GM21360 (cell line): ENCODE data around the gene MERTK.

Experiments
- ATAC-seq: cut with Tn5 transposase; IDR thresholded peaks from one replicate; pipeline ENCODE4 v1.9.1; 2021; ENCODE audit warnings: mild to moderate bottlenecking, moderate library complexity; ENCODE audit not compliant: unreplicated experiment

Gene MERTK

DNA sequence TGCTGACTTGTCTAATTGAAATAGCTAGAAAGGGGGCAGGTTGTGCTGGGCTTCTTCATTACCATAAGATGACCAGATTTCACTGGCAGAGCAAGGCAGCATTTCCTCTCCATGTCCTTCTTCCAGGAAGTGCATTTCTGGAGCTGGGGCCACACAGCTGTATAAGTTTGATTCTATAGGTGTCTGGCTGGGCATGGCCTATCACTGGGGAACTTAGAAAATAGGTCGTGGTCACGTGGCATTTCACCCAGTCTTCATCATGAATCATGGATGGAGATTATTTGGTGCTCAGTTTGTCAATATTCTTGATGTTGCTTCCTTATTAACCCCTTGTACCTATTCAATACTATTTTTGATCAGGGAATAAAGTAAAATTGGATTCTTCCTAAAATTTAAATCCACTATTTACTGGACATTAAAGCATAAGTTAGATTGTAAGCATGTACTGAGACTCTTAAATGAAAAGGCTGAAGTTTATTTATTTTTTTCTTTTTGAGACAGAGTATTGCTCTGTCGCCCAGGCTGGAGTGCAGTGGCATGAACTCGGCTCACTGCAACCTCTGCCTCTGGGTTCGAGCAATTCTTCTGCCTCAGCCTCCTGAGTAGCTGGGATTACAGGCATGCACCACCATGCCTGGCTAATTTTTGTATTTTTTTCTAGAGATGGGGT lies 107.1 kb downstream of the MERTK start:
- no peak for ATAC-seq

DNA sequence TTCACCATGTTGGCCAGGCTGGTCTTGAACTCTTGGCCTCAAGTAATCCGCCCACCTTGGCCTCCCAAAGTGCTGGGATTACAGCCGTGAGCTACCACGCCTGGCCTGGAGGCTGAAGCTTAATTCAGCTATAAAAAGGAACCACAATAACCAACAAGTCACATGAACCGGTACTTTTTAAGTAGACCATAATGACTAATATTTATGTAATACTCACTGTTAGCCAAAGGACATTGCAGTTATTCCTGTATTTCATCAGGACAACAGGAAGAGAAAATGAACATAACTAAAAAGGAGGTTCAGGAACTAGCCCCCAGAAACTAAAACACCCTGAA lies 107.6 kb downstream of the MERTK start:
- no peak for ATAC-seq

- no peak for ATAC-seq
Observed at GRCh38 chr2:112007493-112007892, 109.1 kb downstream of the MERTK start.

DNA sequence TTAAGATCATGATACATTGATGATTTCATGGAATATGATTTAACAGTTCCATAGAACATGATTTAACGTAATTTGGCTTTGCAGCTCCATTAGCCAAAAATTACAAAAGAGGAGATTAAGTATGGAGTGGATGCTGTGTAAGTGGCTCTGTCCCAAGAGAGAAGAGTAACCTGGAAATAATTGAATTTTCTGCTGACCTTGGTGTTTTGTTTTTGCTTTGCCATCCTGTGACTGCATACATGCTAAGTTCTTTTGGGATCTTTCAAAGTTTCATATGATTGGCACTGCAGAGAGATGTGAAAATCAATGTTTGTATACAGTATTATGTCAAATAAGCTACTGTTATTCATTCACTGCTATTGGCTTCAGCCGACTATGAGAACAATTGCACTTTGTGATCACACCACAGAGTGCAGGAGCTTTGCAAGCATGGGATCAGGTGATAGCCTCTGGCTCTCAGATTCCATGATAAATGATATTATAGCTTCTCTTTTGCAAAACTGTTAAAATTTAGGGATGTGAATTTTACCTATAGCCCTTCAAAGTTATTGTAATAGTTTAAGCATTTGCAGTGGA lies 110.6 kb downstream of the MERTK start:
- ATAC-seq = no peak

- ATAC-seq = no peak
Observed at GRCh38 chr2:112010751-112011150, 112.3 kb downstream of the MERTK start.

DNA sequence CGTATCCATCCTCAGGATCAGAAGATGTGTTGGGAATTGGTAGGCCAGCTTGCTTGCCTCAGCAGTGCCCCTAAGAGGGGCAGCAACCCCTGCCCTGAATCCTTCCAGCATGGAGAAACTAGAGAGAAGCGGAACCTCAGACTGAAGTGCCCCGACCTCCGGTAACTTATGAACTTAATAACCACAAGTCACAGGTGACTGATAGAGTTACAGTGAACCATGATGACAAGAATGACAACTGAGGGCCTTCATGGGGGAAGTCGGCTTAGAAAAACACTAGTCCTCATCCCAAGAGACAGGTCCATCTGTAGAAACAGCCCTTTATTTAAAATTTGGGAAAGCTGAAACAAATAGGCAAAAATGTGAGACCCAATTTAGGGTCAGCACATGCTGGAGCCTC lies 114.1 kb downstream of the MERTK start:
- no peak for ATAC-seq

DNA sequence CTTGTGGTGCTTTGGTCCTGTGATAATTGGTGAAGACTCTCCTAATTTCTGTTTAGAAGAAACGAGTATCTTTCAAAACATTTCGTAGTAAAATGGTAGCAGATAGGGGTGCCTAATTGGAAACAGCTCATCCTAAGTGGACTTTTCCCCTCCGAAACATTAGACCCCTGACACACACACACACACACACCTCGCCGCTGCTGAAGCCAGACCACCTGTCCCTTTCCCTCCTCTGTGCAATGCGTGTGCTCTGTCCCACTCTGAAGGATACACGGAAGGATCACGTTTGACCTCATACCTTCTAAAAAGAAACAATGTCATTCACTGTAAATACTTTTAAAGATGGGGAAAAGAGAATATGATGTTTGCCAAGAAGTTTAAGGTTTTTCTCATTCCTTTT lies 120.4 kb downstream of the MERTK start:
- ATAC-seq = no peak

DNA sequence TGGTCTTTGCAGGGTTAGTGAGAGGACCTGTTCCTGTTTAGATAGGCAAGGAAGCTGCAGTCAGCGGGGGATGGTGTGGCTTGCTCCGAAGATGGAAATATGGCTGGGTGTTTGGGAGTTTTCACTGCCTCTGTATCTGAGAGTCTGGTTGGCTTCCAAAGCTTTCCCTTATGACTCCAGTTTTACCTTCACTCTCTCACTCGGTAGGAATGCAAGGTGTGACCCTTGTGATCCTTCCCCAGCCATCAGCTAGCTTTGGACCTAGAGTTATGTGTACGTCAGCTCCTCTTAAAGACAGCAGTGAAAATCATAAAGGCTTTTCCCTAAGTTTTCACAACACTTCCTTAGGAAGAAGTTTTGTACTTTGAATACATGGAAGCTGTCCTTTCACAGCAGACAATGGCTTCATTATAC lies 121.2 kb downstream of the MERTK start:
- no peak for ATAC-seq

DNA sequence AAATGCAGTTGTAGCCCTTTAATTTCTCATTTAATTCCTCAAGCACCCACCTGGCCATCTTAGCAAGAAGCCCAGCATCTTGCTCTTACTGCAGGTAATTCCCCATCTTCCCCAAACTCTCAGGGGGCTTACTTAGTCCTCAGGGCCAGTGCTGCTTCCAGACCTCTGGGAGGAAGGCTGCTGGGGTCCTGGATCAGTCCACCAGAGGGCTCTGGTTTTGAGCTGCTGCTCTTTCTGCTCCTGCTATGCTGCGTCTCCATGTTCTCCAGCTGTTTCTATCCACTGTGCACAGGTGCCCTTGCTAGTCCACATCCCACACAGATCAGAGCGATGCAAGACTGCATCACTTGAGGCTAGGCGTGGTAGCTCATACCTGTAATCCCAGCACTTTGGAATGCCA lies 122.2 kb downstream of the MERTK start:
- no peak for ATAC-seq

- ATAC-seq = no peak
Observed at GRCh38 chr2:112021290-112021689, 122.9 kb downstream of the MERTK start.

GRCh38 chr2:112021781-112022231 lies 123.4 kb downstream of the MERTK start:
- ATAC-seq = no peak

GRCh38 chr2:112023707-112024106 lies 125.3 kb downstream of the MERTK start:
- no peak for ATAC-seq

DNA sequence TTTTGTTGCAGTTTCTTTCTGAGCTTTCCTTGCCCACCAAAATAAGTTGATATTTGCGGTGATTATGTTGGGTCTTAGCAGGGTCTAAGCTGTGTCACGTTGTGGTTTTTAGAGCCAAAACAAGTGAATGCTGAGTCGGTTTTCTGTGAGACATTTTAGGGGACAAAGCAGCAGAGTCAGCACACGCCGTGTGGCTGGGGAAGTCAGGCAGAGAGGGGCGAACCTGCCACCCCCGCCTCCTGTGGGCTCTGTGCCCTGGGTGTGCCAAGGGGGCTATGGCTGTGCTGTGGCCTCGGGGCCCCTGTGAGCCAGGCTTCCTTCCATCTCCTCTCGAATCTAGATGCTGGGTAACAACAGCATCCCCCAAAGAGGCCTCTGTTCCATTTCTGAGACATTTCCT lies 125.8 kb downstream of the MERTK start:
- no peak for ATAC-seq

DNA sequence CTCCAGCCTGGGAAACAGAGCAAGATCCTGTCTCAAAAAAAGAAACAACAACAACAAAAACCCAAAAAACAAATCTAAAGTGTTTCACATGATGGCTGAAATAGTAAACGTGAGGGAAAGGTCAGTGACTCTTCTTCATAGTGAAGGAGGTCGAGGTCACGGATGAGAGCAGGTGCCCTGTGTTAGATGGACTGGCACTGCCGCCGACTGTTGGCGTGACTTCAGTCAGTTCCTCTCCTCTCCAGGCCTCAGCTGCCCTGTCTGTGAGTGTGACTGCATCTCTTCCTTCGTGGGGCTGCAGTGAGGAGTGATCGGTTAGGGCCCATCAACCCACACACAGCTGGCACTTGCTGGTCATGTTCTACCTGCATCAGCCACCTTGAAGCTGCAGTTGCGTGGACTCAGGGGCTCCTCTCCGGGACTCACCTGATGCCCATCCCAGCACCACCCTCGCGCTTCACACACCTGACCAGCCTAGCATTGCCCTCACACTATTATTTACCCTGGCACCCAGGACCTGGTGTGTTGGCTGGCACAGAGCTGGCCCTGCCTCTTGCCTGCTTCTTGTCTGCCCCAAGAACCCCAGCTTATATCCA lies 126.6 kb downstream of the MERTK start:
- ATAC-seq = no peak

GRCh38 chr2:112026509-112026908 lies 128.1 kb downstream of the MERTK start:
- ATAC-seq = no peak

DNA sequence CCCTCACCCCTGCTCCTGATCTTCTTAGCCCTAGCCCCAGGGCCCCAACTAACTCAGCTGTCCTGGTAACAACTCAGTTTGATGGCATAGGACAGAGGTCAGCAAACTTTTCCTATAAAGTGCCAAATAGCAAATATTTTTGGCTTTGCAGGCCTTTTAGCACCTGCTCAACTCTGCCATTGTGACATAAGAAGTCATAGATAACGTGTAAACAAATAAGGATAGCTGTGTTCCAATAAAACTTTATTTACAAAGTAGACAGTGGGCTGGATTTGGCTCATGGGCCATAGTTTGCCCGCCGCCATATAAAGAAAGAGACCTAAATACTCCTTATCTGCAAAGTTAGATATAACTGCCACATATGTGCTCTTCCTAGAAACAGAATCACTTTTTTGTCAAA lies 129.4 kb downstream of the MERTK start:
- no peak for ATAC-seq

DNA sequence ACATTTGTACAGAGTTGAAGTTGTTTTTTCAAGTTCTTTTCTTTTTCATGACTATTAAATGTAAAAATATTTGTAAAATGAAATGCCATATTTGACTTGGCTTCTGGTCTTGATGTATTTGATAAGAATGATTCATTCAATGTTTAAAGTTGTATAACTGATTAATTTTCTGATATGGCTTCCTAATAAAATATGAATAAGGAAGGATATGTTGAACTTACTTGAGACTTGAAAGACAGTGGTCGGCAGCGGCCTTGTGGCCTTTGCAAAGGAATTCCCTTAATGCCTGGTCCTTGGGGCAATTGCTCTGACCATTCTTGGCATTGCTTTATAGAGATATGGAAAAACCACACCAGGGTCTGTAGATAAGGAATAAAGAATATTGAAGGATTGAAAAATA lies 130.8 kb downstream of the MERTK start:
- no peak for ATAC-seq

DNA sequence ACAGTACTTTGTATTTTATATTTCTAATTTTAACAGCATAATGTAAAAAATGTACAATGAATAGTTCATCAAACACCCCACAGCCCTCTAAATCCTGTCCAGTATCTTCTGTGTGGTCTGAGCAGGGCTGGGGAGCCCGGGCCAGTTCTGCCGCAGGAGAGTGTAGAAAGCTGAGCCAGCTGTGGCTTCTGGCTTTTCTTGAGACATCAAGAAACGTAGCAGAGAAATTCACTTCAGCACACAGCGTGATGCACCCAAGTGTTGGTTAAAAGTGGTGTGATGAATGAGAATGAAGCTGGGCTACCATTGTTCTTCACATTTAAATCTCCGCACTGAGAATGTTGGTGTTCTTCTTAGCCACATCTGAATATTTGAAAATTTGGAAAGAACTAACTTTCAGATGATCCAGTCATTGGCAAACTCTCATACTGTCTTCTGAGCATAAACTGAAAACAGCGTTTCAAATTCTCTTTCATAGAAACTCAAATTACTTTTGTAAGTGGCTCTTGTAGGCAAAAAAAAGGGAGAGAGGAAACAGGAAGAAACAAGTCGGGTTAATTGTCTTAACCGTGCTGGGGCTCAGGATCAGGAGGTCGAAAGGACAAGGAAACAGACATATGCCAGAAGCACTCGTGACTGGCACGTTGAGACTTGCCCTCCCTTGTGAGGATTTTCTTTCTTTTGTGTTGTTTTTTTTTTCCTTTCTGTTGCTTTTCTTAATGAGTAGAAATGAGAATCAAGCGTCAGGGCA lies 133.2 kb downstream of the MERTK start:
- ATAC-seq = no peak

DNA sequence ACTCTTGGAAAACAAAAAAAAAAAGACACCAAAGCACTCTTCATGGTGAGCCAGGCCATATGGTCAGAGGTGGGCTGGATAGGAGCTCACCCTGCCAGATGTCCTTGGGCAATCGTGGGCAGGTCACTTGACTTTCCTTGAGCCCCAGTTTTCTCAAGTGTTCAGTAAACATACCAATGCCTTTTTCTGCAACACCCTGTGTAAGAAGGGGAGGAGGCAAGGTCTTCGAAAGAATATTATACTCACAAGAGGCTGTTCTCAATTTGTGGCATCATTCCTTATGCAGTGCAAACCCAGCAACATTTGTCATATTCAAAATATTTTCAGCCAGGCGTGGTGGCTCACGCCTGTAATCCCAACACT lies 133.8 kb downstream of the MERTK start:
- ATAC-seq = no peak

DNA sequence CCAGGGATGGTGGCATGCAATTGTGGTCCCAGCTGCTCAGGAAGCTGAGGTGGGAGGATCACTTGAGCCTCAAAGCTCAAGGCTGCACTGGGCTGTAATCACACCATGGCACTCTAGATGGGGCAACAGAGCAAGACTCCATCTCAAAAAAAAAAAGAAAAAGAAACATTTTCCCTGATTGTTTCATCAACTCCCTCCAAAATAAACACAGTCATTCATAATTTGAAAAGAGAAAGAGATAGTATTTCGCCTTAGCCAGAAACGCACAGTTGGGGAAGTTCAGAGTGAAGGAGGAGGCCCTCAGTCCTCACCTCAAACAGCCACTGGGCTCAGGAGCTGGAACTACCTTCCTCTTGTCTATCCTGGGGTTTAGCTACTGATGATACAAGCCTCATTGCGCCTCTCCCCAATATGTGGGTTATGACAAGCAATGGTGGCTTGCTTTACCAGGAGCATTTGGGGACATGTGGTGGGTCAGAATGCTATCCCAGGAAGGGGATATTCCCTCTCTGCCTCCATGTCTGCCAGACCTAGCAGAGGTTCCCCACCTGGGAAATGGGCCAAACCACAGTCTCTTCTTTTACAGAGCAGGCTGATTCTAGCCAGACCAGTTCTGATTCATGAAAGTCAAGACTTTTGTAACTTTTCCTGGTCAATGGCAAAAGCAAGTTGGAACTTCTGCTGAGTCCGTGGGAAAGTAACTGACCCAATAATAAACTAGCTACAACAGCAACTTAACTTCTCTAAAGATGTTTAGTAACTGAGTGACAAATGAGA lies 134.5 kb downstream of the MERTK start:
- ATAC-seq = no peak

DNA sequence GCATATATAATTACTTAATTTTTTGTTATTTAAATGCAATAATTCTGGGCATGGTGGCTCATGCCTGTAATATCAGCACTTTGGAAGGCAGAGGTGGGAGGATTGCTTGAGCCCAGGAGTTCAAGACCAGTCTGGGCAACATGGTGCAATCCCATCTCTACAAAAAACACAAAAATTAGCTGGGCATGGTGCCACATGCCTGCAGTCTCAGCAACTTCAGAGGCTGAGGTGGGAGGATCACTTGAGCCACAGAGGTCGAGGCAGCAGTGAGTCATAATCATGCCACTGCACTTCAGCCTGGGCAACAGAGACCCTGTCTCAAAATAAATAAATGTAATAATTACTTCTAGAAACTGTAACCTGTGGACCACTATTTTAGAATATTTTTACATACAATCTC lies 135.2 kb downstream of the MERTK start:
- no peak for ATAC-seq
